IMR-90 (cell line): ENCODE measurements around the gene KRTCAP2. TPM values are rescaled to one million over a fixed set of nuclear protein-coding genes. Genes with fewer than 3 reads are reported as not detected.

Experiments
- ATAC-seq: fragments of 200-7000 bp; cut with Tn5 transposase; 2 replicates; pipeline ENCODE4 v1.9.1; 2020; ENCODE audit warnings: low read depth, mild to moderate bottlenecking, moderate library complexity
- BruUV-seq: library from RNA; stranded (reverse); fragments of 400-500 nt; replicated peaks from 2 replicates; lab custom pipeline; 2021; lab: Mats Ljungman, UMichigan
- CTCF ChIA-PET: fragments of 300-600 bp; formaldehyde crosslinking; extraction: SDS; loops from one replicate; lab custom pipeline; 2021; ENCODE audit warnings: antibody characterized with exemption; lab: Yijun Ruan, JAX
- POLR2A ChIA-PET: fragments of 300-600 bp; sonication (Branson Sonifier 250); formaldehyde crosslinking; loops from one replicate; lab custom pipeline; 2022; ENCODE audit warnings: antibody characterized with exemption; ENCODE audit not compliant: unreplicated experiment; lab: Charles Lee
- DNase-seq: peaks from one replicate; pipeline ENCODE4 v3.0.0; 2013
- H2AFZ ChIP-seq: replicated peaks from 2 replicates; pipeline ENCODE3; 2013; ENCODE audit warnings: low read length, mild to moderate bottlenecking; ENCODE audit not compliant: poor library complexity
- H2AK5ac ChIP-seq: 2 replicates; pipeline ENCODE4 v1.6.1; 2013; ENCODE audit warnings: low read depth, low read length, inconsistent platforms
- H2AK9ac ChIP-seq: replicated peaks from 2 replicates; pipeline ENCODE3; 2013; ENCODE audit warnings: mild to moderate bottlenecking, low read depth, low read length, moderate library complexity; ENCODE audit not compliant: poor library complexity
- H2BK120ac ChIP-seq: 2 replicates; pipeline ENCODE4 v1.6.1; 2013; ENCODE audit warnings: low read depth, low read length, inconsistent platforms
- H2BK15ac ChIP-seq: 3 replicates; pipeline ENCODE4 v1.6.1; 2013; ENCODE audit warnings: low read depth, low read length, inconsistent platforms
- H2BK20ac ChIP-seq: 2 replicates; pipeline ENCODE4 v1.6.1; 2013; ENCODE audit warnings: low read depth, mild to moderate bottlenecking, inconsistent platforms, low read length, moderate library complexity
- H2BK5ac ChIP-seq: 2 replicates; pipeline ENCODE4 v1.6.1; 2013; ENCODE audit warnings: mild to moderate bottlenecking, low read depth, low read length, inconsistent platforms; ENCODE audit not compliant: poor library complexity, severe bottlenecking
- H3K14ac ChIP-seq: replicated peaks from 2 replicates; pipeline ENCODE4 v1.6.1; 2013; ENCODE audit warnings: low read depth, low read length, inconsistent platforms
- H3K18ac ChIP-seq: 2 replicates; pipeline ENCODE4 v1.6.1; 2013; ENCODE audit warnings: low read depth, low read length, control low read depth
- H3K23ac ChIP-seq: 2 replicates; pipeline ENCODE4 v1.6.1; 2013; ENCODE audit warnings: low read depth, low read length, inconsistent platforms
- H3K27ac ChIP-seq: 2 replicates; pipeline ENCODE4 v1.5.1; 2013; ENCODE audit warnings: mild to moderate bottlenecking, control low read depth, low read length; ENCODE audit not compliant: insufficient read depth
- H3K27me3 ChIP-seq: 2 replicates; pipeline ENCODE4 v1.6.1; 2013; ENCODE audit warnings: low read length; ENCODE audit not compliant: control insufficient read depth, insufficient read depth
- H3K36me3 ChIP-seq: 2 replicates; pipeline ENCODE4 v1.6.1; 2013; ENCODE audit warnings: low read length, mixed read lengths; ENCODE audit not compliant: control insufficient read depth, insufficient read depth
- H3K4ac ChIP-seq: 2 replicates; pipeline ENCODE4 v1.6.1; 2013; ENCODE audit warnings: low read depth, low read length, inconsistent platforms
- H3K4me1 ChIP-seq: 2 replicates; pipeline ENCODE4 v1.6.1; 2013; ENCODE audit warnings: low read length, mixed read lengths; ENCODE audit not compliant: control insufficient read depth, insufficient read depth
- H3K4me2 ChIP-seq: 2 replicates; pipeline ENCODE4 v1.6.1; 2013; ENCODE audit warnings: low read depth, mild to moderate bottlenecking, control low read depth, low read length, moderate library complexity
- H3K4me3 ChIP-seq: 2 replicates; pipeline ENCODE4 v1.5.1; 2013; ENCODE audit warnings: low read depth, mild to moderate bottlenecking, control low read depth, low read length, moderate library complexity; ENCODE audit not compliant: insufficient read depth
- H3K56ac ChIP-seq: 2 replicates; pipeline ENCODE4 v1.6.1; 2013; ENCODE audit warnings: low read length, inconsistent platforms; ENCODE audit not compliant: insufficient read depth; ENCODE audit errors: extremely low read depth
- H3K79me1 ChIP-seq, 2 experiments: 2 replicates each; pipeline ENCODE4 v1.6.1; 2013; ENCODE audit warnings: low read length in 2 of 2, inconsistent platforms in 1 of 2, low read depth in 1 of 2
- H3K9ac ChIP-seq: 2 replicates; pipeline ENCODE4 v1.6.1; 2013; ENCODE audit warnings: low read depth, low read length, control low read depth
- H3K9me1 ChIP-seq: 2 replicates; pipeline ENCODE4 v1.6.1; 2013; ENCODE audit warnings: low read length, inconsistent platforms; ENCODE audit not compliant: insufficient read depth
- H3K9me3 ChIP-seq: 2 replicates; pipeline ENCODE4 v1.6.1; 2013; ENCODE audit warnings: low read length; ENCODE audit not compliant: control insufficient read depth, insufficient read depth
- H4K20me1 ChIP-seq: 2 replicates; pipeline ENCODE4 v1.6.1; 2013; ENCODE audit warnings: low read length, inconsistent platforms; ENCODE audit not compliant: insufficient read depth
- H4K5ac ChIP-seq: 2 replicates; pipeline ENCODE4 v1.6.1; 2013; ENCODE audit warnings: mild to moderate bottlenecking, low read depth, low read length, control low read depth
- H4K8ac ChIP-seq, 2 experiments: 2 replicates each; pipeline ENCODE4 v1.6.1; 2013; ENCODE audit warnings: low read depth in 2 of 2, low read length in 2 of 2, control low read depth in 1 of 2, inconsistent platforms in 1 of 2
- H4K91ac ChIP-seq: 2 replicates; pipeline ENCODE4 v1.6.1; 2013; ENCODE audit warnings: low read depth, low read length, inconsistent platforms; ENCODE audit not compliant: insufficient read depth
- BHLHE40 ChIP-seq: fragments of 150-350 bp; IDR thresholded peaks from 2 replicates; pipeline ENCODE4 v1.6.1; 2016; ENCODE audit warnings: mild to moderate bottlenecking, low read depth, low read length
- CEBPB ChIP-seq: IDR thresholded peaks from 2 replicates; pipeline ENCODE4 v1.6.1; 2012; ENCODE audit warnings: low read depth, low read length, improper control_type of control experiment
- CHD1 ChIP-seq: IDR thresholded peaks from 2 replicates; pipeline ENCODE4 v1.6.1; 2012; ENCODE audit warnings: low read depth, low read length, improper control_type of control experiment
- MXI1 ChIP-seq: IDR thresholded peaks from 2 replicates; pipeline ENCODE4 v1.6.1; 2012; ENCODE audit warnings: low read depth, mild to moderate bottlenecking, low read length, moderate library complexity, borderline replicate concordance
- POLR2A ChIP-seq: IDR thresholded peaks from 2 replicates; pipeline ENCODE4 v1.6.1; 2012; ENCODE audit warnings: mild to moderate bottlenecking, low read depth, low read length
- RAD21 ChIP-seq: IDR thresholded peaks from 2 replicates; pipeline ENCODE4 v1.6.1; 2012; ENCODE audit warnings: low read length, improper control_type of control experiment
- RCOR1 ChIP-seq: IDR thresholded peaks from 2 replicates; pipeline ENCODE4 v1.6.1; 2012; ENCODE audit warnings: mild to moderate bottlenecking, low read length, improper control_type of control experiment; ENCODE audit not compliant: insufficient replicate concordance
- RFX5 ChIP-seq: IDR thresholded peaks from 2 replicates; pipeline ENCODE4 v1.8.0; 2012; ENCODE audit warnings: low read depth, mild to moderate bottlenecking, low read length, moderate library complexity
- SMC3 ChIP-seq: fragments of 150-350 bp; IDR thresholded peaks from 2 replicates; pipeline ENCODE4 v1.6.1; 2016; ENCODE audit warnings: low read depth, mild to moderate bottlenecking, antibody characterized with exemption, low read length, moderate library complexity
- WGBS, 2 experiments: methylation state at CpG; one replicate each; pipeline versions ENCODE4 v1.1.5 to v1.1.7; 2013; ENCODE audit warnings: missing lambda C conversion rate in 2 of 2; ENCODE audit not compliant: insufficient read length in 1 of 2; ENCODE audit errors: extremely low coverage in 2 of 2; 5-methylcytosine and 5-hydroxymethylcytosine counted together
- dilution Hi-C: fragments of 300-500 bp; cut with HindIII; formaldehyde crosslinking; loops from one replicate; pipeline ENCODE4 v1.14.3; 2018; ENCODE audit warnings: low sequenced_read_pairs; ENCODE audit not compliant: unreplicated experiment
- in situ Hi-C: fragments of 300-500 bp; cut with MboI; formaldehyde crosslinking; loops from 3 replicates; pipeline ENCODE4 v1.14.3; 2019; ENCODE audit warnings: low sequenced_read_pairs, inconsistent platforms, mixed read lengths
- intact Hi-C: fragments of 100-400 bp; cut with micrococcal nuclease; formaldehyde crosslinking; loops from 2 replicates; pipeline ENCODE4 v1.10.0; 2022
- polyA plus RNA-seq, 3 experiments: library from polyadenylated mRNA; depleted of rRNA; stranded (reverse); fragments of >200 nt; gene quantifications; 2 replicates each; pipeline ENCODE4 v1.2.3, GENCODE V29; 2012; ENCODE audit warnings: low replicate concordance in 1 of 3
- total RNA-seq: library from RNA; depleted of rRNA; stranded (reverse); fragments of >200 nt; gene quantifications from 2 replicates; pipeline ENCODE4 v1.2.3, GENCODE V29; 2012
- TF ChIP-seq, protein P1 (sequence below): fragments of 150-350 bp; IDR thresholded peaks from 2 replicates; pipeline ENCODE4 v1.6.1; 2017; ENCODE audit warnings: mild to moderate bottlenecking, antibody characterized with exemption, low read length, low read depth
- TF ChIP-seq, protein P2 (sequence below): fragments of 150-350 bp; IDR thresholded peaks from 2 replicates; pipeline ENCODE4 v1.6.1; 2016; ENCODE audit warnings: low read depth, mild to moderate bottlenecking, low read length, moderate library complexity, borderline replicate concordance
- TF ChIP-seq, protein P3 (sequence below): conservative IDR thresholded peaks from 2 replicates; pipeline ENCODE4 v1.5.1; 2012; ENCODE audit warnings: mild to moderate bottlenecking, low read depth, low read length, improper control_type of control experiment

The KRTCAP2 gene
- total and polyA plus RNA-seq, 2 of the 4 experiments (the other 2 are of a cell fraction), result 76.7 to 232 TPM

DNA sequence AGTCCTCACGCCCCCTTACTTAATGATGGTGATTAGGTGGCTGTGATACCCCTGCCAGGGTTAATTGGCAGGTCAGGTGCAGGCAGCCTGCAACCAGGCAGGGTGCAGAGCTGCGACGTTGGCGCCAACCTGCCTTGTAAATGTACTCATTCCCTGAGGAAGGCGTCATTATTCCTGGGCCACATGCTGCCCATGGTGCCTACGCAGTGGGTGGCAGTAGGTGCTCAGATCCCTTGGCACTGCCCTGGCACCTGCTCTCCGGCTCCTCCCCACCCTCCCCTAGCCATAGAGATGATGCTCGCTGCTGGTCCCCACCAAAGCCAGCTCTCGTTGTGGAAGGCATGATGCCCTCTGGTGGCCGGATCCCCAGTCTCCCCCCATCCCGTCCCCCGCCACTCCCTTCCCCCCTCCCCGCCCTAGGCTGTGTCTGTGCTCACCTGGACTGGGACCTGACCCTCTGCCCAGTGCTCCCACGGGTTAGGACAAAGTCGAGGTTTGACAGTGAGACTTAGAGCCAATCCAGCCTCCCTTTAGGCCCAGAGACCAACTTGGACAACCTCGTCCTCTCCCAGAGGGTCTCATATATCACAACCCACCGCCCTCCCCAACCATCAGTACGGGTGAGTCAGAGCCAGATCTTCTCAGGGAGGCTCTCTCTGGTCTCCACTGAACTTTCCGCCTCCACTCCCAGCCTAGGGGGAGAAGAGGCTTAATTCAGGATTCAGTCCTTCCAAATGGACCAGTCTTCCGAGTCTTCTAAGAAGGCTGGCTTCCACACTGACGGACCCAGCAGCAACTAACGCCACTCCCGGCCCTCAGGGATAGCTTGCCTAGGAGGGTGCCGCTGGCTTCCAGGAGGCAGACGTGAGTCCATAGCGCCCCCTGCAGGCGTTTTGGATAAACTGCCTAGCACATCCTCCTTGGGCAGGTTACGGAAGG is 5.7 kb downstream of the KRTCAP2 start:
- no peak overlapping the region for H2BK20ac ChIP-seq
- in situ Hi-C loops (loop anchor here (5.0 kb wide), 1 partner anchor 75 kb away; no protein-coding TSS in a partner anchor), dilution Hi-C loops (no loop called here), intact Hi-C loops (loop anchor here (1.0 kb wide), 2 partner anchors 32 to 76 kb away; partner anchors contain the start of gene SLC50A1)
- no TSS peak for BruUV-seq
- CTCF ChIA-PET, result interaction anchor here (0.8 to 3.1 kb wide), 10 partner anchors 11 to 682 kb away, joined by 3 to 18 read pairs (median 4); no protein-coding TSS in a partner anchor
- H3K79me1 ChIP-seq, result peaks cover 0 to 15% of the 10 kb centered on the region in 2 experiments
- no peak overlapping the region for H4K91ac ChIP-seq
- H3K4ac ChIP-seq, result no peak overlapping the region
- H4K5ac ChIP-seq, result no peak overlapping the region
- no peak overlapping the region for H2BK5ac ChIP-seq
- no peak overlapping the region for H2BK120ac ChIP-seq
- no peak overlapping the region for H3K18ac ChIP-seq
- POLR2A ChIA-PET, result interaction anchor here (0.6 kb wide), 1 partner anchor 283 kb away, joined by 9 read pairs; no protein-coding TSS in a partner anchor
- peaks cover 6% of the 10 kb centered on the region; the same call in 1 of the 2 replicates for H3K27me3 ChIP-seq
- H3K4me1 ChIP-seq, result peaks cover 4% of the 10 kb centered on the region; the same call in 1 of the 2 replicates
- H2AK5ac ChIP-seq, result peak overlapping the region; percentile 20
- peak; percentile 72 for DNase-seq
- no peak overlapping the region for H3K56ac ChIP-seq
- H3K9ac ChIP-seq, result no peak overlapping the region
- H3K23ac ChIP-seq, result no peak overlapping the region
- H4K20me1 ChIP-seq, result no peaks in the 10 kb centered on the region
- no peaks in the 10 kb centered on the region for H3K9me3 ChIP-seq
- H3K27ac ChIP-seq, result no peak overlapping the region
- no peaks in the 10 kb centered on the region; the same call in 1 of the 2 replicates for H3K9me1 ChIP-seq
- peak overlapping the region; percentile 60 for H2AFZ ChIP-seq
- H4K8ac ChIP-seq, result no peak overlapping the region
- peak overlapping the region; percentile 60 for H3K4me2 ChIP-seq
- peak; percentile 81 for ATAC-seq
- H3K4me3 ChIP-seq, result no peak overlapping the region
- 15% methylated on average over 12 of the region's 28 CpGs; no CpG with 5 or more reads in 1 of the 2 experiments for WGBS, 2 experiments
- H3K36me3 ChIP-seq, result peaks cover 16% of the 10 kb centered on the region
- peak overlapping the region; percentile 57 for H2AK9ac ChIP-seq
- no peak overlapping the region for H2BK15ac ChIP-seq
- no peak overlapping the region for H3K14ac ChIP-seq
- TF ChIP-seq POLR2A (peak; percentile 39), BHLHE40 (no peak), RAD21 (peak; percentile 95), RCOR1 (no peak), SMC3 (peak; percentile 89), RFX5 (no peak), MXI1 (no peak), CHD1 (no peak), CEBPB (no peak)
- TF ChIP-seq, protein P1, sequence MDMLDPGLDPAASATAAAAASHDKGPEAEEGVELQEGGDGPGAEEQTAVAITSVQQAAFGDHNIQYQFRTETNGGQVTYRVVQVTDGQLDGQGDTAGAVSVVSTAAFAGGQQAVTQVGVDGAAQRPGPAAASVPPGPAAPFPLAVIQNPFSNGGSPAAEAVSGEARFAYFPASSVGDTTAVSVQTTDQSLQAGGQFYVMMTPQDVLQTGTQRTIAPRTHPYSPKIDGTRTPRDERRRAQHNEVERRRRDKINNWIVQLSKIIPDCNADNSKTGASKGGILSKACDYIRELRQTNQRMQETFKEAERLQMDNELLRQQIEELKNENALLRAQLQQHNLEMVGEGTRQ, result no peak
- TF ChIP-seq, protein P2, sequence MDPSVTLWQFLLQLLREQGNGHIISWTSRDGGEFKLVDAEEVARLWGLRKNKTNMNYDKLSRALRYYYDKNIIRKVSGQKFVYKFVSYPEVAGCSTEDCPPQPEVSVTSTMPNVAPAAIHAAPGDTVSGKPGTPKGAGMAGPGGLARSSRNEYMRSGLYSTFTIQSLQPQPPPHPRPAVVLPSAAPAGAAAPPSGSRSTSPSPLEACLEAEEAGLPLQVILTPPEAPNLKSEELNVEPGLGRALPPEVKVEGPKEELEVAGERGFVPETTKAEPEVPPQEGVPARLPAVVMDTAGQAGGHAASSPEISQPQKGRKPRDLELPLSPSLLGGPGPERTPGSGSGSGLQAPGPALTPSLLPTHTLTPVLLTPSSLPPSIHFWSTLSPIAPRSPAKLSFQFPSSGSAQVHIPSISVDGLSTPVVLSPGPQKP, result no peak
- TF ChIP-seq, protein P3, sequence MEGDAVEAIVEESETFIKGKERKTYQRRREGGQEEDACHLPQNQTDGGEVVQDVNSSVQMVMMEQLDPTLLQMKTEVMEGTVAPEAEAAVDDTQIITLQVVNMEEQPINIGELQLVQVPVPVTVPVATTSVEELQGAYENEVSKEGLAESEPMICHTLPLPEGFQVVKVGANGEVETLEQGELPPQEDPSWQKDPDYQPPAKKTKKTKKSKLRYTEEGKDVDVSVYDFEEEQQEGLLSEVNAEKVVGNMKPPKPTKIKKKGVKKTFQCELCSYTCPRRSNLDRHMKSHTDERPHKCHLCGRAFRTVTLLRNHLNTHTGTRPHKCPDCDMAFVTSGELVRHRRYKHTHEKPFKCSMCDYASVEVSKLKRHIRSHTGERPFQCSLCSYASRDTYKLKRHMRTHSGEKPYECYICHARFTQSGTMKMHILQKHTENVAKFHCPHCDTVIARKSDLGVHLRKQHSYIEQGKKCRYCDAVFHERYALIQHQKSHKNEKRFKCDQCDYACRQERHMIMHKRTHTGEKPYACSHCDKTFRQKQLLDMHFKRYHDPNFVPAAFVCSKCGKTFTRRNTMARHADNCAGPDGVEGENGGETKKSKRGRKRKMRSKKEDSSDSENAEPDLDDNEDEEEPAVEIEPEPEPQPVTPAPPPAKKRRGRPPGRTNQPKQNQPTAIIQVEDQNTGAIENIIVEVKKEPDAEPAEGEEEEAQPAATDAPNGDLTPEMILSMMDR, result peak; percentile 94
